ENCODE results near the gene PRKCA.
"Not testable (repeated sequence)": the region's sequence is repeated elsewhere in the genome, so short reads cannot be mapped to it uniquely, and the experiment has no call there.

PRKCA gene

DNA sequence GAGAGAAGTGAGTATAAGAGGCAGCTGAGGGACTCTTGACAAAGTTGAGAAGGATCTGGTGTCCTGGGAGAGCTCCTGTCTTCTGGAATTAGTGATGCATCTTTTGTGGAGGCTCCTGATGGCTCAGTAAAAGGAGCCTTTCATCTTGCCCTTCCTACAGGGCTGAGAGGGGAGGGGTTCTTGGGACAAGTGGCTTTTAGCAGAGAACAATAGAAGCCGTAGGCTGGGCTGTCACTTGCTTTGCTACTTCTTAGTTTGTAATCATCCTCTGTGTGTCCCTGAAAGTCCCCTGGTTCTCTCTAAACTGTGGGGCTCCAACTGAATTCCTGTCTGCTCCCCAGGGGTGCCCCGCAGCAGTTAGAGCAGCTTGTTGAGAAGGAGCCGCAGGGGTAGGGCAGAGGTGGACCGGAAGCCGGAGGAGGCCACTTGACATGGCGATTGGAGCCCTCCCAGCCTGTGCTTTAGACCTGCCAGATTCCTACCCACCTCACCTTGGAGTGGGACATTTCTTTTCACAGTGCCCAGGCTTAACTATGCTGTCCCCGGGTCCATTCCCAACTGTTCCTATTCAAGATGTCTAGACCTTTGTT is 85.1 kb downstream of the PRKCA start:
- no peak for DNase-seq (ENCODE audit: low read depth)
- TF ChIP-seq, protein P1, sequence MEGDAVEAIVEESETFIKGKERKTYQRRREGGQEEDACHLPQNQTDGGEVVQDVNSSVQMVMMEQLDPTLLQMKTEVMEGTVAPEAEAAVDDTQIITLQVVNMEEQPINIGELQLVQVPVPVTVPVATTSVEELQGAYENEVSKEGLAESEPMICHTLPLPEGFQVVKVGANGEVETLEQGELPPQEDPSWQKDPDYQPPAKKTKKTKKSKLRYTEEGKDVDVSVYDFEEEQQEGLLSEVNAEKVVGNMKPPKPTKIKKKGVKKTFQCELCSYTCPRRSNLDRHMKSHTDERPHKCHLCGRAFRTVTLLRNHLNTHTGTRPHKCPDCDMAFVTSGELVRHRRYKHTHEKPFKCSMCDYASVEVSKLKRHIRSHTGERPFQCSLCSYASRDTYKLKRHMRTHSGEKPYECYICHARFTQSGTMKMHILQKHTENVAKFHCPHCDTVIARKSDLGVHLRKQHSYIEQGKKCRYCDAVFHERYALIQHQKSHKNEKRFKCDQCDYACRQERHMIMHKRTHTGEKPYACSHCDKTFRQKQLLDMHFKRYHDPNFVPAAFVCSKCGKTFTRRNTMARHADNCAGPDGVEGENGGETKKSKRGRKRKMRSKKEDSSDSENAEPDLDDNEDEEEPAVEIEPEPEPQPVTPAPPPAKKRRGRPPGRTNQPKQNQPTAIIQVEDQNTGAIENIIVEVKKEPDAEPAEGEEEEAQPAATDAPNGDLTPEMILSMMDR (IDR thresholded peaks at IDR 0.05; ENCODE audit: control insufficient read depth, extremely low read depth, insufficient read depth) = no peak
- H3K4me3 ChIP-seq (ENCODE audit: low read depth, low read length) = no peak overlapping the region

DNA sequence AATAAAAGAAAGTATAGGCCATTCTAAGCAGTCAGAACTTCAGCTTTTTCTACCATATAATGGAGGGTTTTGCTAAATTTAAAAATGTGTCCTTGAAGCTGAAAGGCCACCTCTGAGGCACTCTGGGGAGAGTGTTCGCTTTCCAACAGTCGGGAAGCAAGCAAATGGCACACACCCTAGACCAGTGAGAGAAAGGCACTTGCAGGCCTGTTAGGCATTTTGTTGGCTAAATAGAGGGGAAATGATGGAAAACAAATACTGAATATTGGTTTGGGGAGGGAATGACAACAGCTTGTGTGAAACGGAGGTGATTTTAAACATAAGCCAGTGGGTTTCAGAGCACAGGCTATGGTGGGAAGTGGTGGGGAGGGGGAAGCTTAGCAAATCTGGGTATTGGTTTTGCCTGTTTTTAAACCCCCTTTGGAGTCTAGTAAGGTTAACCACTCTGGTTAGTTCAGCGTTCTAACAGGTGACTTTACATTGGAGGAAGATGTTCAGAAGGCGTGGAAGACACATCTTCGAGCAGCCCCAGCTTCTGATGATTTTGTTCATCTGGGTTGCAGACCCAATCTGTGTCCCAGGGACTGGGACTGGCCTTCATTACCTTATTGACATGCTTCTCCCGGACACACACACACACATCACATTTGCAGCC is 90.5 kb downstream of the PRKCA start:
- no peak overlapping the region for H3K4me3 ChIP-seq (ENCODE audit: low read depth, low read length)
- DNase-seq (ENCODE audit: low read depth) = no peak
- TF ChIP-seq, protein P1 (IDR thresholded peaks at IDR 0.05; ENCODE audit: control insufficient read depth, extremely low read depth, insufficient read depth) = no peak

DNA sequence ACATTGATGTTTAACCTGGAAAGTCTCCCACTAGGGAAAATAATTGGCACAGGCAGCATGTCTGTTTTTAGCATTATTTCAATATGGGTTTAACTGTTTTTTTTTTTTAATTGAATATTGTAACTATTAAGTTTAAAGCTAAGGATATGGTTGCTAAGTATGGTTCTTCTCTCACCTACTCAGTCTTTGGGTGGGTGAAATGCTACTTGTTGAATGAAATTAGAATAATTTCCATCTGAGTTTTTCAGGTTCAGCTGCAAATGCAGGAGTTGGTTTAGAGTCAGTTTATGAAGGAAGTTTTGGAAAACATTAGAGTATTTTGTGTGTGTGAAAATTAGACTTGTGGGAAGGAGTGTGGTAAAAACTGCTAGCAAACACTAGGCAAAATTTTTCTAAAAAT is 93.5 kb downstream of the PRKCA start:
- TF ChIP-seq, protein P1 (IDR thresholded peaks at IDR 0.05; ENCODE audit: control insufficient read depth, extremely low read depth, insufficient read depth) = no peak
- no peak for DNase-seq (ENCODE audit: low read depth)
- no peak overlapping the region for H3K4me3 ChIP-seq (ENCODE audit: low read depth, low read length)

DNA sequence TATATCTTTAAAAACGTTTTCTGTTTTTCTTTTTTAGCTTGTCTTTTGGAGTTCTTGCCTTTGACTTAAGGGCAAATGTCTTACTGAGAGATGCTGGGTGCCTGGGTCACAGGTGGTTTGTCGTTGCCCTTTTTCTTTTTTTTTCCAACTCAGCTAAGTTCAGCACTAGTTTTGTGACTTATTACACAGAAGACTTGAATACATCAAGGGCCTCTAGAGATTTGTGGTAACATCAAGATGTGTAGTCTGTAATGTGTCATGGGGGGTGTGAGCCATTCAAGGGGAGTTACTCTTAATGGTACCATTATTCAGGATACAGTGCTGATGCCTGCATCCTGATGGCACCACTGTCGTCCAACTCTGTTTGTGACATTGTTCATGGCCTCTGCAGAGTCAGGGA is 95.1 kb downstream of the PRKCA start:
- no peak overlapping the region for H3K4me3 ChIP-seq (ENCODE audit: low read depth, low read length)
- TF ChIP-seq, protein P1 (IDR thresholded peaks at IDR 0.05; ENCODE audit: control insufficient read depth, extremely low read depth, insufficient read depth) = no peak
- DNase-seq (ENCODE audit: low read depth) = no peak

DNA sequence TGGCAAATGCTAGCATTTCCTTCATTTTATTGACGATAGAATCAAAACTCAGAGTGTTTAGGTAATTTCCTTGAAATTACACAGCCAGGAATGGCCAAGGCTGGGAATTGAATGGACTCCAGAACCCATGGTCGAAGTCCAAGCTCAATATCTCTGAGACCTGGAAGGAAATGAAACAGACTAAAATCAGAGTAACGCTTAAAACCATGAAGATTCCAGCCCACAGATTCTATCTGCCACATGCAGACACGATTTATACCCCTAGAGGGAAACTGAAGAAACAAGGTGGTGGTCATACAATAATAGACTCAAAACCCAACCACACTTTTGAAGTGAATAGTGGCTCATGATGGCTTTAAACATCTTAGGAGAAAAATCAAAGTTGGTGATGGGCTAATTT is 95.6 kb downstream of the PRKCA start:
- DNase-seq (ENCODE audit: low read depth) = no peak
- TF ChIP-seq, protein P1 (IDR thresholded peaks at IDR 0.05; ENCODE audit: control insufficient read depth, extremely low read depth, insufficient read depth) = no peak
- no peak overlapping the region for H3K4me3 ChIP-seq (ENCODE audit: low read depth, low read length)

DNA sequence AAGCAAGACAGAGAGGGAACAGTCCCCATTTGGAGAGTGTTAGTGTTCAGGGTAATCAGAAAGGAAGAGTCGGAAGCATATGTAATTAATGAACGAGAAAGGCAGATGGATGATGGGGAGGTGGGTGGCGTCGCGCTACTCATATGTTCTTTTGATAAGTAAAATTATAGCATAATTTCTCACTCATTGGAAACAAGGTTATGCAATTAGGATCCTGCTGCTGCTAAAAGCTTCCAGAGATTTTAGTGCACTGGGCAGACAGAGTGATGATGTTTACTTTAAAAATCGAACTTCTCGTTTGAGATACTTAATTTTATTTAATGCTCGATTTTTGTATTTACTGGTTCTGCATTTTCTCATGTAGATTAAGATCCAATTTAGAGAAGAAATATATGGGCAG is 96.2 kb downstream of the PRKCA start:
- no peak overlapping the region for H3K4me3 ChIP-seq (ENCODE audit: low read depth, low read length)
- TF ChIP-seq, protein P1 (IDR thresholded peaks at IDR 0.05; ENCODE audit: control insufficient read depth, extremely low read depth, insufficient read depth) = no peak
- DNase-seq (ENCODE audit: low read depth) = no peak

DNA sequence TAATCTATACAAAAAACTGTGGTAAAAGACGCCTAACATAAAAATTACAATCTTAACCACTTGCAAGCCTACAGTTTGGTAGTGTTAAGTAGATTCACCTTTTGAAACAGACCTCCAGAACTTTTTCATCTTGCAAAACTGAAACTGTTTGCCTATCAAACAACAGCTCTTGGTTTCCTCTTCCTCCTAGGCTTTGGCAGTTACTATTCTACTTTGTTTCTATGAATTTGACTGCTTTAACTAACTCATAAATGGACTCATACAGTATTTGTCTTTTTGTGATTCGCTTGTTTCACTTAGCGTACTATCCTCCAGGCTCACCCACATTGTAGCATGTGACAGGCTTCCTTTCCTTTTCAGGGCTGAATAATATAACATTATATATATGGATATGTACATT is 97.0 kb downstream of the PRKCA start:
- TF ChIP-seq, protein P1 (IDR thresholded peaks at IDR 0.05; ENCODE audit: control insufficient read depth, extremely low read depth, insufficient read depth) = no peak
- no peak for DNase-seq (ENCODE audit: low read depth)
- no peak overlapping the region for H3K4me3 ChIP-seq (ENCODE audit: low read depth, low read length)

DNA sequence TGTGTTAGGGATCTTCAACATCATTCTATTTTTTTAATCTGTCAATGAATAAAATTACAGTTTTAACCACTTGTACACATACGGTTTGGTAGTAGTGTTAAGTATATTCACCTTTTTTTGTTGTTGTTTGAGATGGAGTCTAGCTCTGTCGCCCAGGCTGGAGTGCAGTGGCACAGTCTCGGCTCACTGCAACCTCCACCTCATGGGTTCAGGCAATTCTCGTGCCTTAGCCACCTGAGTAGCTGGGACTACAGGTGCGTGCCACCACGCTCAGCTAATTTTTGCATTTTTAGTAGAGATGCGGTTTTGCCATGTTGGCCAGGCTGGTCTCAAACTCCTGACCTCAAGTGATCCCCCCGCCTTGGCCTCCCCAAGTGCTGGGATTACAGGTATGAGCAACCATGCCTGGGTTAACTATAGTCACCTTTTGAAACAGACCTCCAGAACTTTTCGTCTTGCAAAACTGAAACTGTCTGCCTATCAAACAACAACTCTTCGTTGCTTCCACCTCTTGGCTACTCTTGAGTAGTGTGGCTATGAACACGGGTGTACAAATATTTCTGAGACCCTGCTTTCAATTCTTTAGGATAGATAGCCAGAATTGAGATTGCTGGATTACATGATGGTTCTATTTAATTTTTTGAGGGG is 97.8 kb downstream of the PRKCA start:
- not testable (repeated sequence) for H3K4me3 ChIP-seq (ENCODE audit: low read depth, low read length); DNase-seq (ENCODE audit: low read depth)
